Parathyroid adenoma (tissue), 2 donors: Measurements from ENCODE around the gene CAPN15.

Experiments
- H2AFZ ChIP-seq: fragments of 300-600 bp; sonication (generic); one replicate; pipeline ENCODE4 v1.7.0; 2017; ENCODE audit warnings: antibody characterized with exemption, mild to moderate bottlenecking
- H3K27ac ChIP-seq: fragments of 300-600 bp; sonication (generic); one replicate; pipeline ENCODE4 v1.7.0; 2017
- H3K27me3 ChIP-seq: fragments of 300-600 bp; sonication (generic); one replicate; pipeline ENCODE4 v1.7.0; 2017; ENCODE audit warnings: low read length; ENCODE audit not compliant: control insufficient read depth, insufficient read depth
- H3K36me3 ChIP-seq: fragments of 300-600 bp; sonication (generic); one replicate; pipeline ENCODE4 v1.7.0; 2017; ENCODE audit warnings: low read length; ENCODE audit not compliant: control insufficient read depth, insufficient read depth
- H3K4me1 ChIP-seq: fragments of 300-600 bp; sonication (generic); one replicate; pipeline ENCODE4 v1.7.0; 2017; ENCODE audit warnings: control low read depth
- H3K4me2 ChIP-seq: fragments of 300-600 bp; sonication (generic); one replicate; pipeline ENCODE4 v1.7.0; 2017; ENCODE audit warnings: low read length
- H3K4me3 ChIP-seq: fragments of 300-600 bp; sonication (generic); one replicate; pipeline ENCODE4 v1.7.0; 2017; ENCODE audit warnings: low read depth, low read length
- H3K79me2 ChIP-seq: fragments of 300-600 bp; sonication (generic); one replicate; pipeline ENCODE4 v1.7.0; 2017; ENCODE audit warnings: control low read depth
- H3K9ac ChIP-seq: fragments of 300-600 bp; sonication (generic); one replicate; pipeline ENCODE4 v1.7.0; 2017; ENCODE audit warnings: mild to moderate bottlenecking
- H3K9me3 ChIP-seq: fragments of 300-600 bp; sonication (generic); one replicate; pipeline ENCODE4 v1.7.0; 2017; ENCODE audit warnings: low read length; ENCODE audit not compliant: control insufficient read depth
- TF ChIP-seq, protein P1 (sequence below): fragments of 300-600 bp; sonication (generic); IDR thresholded peaks from one replicate; pipeline ENCODE4 v1.7.0; 2017; ENCODE audit warnings: antibody characterized with exemption, mild to moderate bottlenecking
- donor health status: primary hyperparathyroidism.

CAPN15 gene

DNA sequence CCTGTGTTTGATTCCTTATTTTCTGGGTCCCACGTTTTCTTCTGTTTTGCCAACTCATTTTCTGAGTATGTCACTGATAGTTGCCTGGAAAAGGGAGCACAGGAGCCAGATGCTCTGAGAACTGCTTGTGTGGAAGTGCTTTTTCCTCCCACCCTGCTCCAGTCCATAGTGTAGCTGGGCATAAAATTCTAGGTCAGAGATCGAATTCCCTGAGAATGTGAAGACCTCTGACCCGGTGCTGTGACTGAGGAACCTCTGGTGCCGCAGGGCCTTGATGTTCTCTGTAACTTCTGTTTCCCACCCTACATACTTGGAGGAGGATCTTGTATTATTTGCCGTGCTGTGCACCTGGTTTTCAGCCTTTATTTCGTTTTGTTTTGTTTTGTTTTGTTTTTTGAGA lies 19.5 kb upstream of the CAPN15 start:
- H3K9ac ChIP-seq = no peak overlapping the region
- TF ChIP-seq, protein P1, sequence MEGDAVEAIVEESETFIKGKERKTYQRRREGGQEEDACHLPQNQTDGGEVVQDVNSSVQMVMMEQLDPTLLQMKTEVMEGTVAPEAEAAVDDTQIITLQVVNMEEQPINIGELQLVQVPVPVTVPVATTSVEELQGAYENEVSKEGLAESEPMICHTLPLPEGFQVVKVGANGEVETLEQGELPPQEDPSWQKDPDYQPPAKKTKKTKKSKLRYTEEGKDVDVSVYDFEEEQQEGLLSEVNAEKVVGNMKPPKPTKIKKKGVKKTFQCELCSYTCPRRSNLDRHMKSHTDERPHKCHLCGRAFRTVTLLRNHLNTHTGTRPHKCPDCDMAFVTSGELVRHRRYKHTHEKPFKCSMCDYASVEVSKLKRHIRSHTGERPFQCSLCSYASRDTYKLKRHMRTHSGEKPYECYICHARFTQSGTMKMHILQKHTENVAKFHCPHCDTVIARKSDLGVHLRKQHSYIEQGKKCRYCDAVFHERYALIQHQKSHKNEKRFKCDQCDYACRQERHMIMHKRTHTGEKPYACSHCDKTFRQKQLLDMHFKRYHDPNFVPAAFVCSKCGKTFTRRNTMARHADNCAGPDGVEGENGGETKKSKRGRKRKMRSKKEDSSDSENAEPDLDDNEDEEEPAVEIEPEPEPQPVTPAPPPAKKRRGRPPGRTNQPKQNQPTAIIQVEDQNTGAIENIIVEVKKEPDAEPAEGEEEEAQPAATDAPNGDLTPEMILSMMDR = no peak

DNA sequence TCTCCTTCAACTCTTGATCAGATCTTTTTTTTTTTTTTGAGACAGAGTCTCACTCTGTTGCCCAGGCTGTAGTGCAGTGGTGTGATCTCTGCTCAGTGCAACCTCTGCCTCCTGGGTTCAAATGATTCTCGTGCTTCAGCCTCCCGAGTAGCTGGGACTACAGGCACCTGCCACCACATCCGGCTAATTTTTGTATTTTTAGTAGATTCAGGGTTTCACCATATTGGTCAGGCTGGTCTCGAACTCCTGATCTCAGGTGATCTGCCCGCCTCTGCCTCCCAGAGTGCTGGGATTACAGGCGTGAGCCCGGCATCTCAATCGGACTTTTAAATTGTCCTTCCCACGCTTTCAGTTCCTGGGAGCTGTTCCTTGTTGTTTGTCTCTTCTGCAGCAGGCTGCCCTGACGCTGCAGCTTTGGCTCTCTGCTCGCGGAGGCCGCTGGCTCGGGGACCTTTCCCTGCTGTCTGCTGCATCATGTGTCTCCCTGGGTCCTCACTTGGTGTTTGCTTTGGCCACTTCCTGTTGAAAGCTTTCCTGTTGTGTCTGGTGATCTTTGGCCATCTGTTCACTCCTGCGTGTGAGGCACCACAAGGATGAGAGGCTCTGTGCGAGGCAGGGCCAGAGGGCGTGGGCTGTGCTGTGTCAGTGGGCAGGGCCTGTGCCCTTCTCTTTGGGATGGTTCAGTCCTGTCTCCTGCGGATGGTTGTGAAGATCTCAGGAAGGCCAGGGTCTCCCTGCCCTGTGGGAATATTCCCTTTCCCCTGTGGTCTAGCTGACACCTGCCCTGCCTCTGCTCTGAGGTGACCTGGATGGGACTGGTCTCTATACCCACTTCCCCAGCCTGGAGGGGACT lies 18.4 kb upstream of the CAPN15 start:
- no peaks in the 10 kb centered on the region for H3K4me1 ChIP-seq

More for the DNA sequence above, 19.5 kb upstream of the CAPN15 start:
- peaks cover 11% of the 10 kb centered on the region for H3K79me2 ChIP-seq
- no peaks in the 10 kb centered on the region for H3K9me3 ChIP-seq
- H3K36me3 ChIP-seq = no peaks in the 10 kb centered on the region
- H3K4me3 ChIP-seq = no peak overlapping the region
- H3K4me1 ChIP-seq = no peaks in the 10 kb centered on the region
- H3K27ac ChIP-seq = no peak overlapping the region
- no peak overlapping the region for H3K4me2 ChIP-seq
- no peaks in the 10 kb centered on the region for H3K27me3 ChIP-seq
- no peak overlapping the region for H2AFZ ChIP-seq

DNA sequence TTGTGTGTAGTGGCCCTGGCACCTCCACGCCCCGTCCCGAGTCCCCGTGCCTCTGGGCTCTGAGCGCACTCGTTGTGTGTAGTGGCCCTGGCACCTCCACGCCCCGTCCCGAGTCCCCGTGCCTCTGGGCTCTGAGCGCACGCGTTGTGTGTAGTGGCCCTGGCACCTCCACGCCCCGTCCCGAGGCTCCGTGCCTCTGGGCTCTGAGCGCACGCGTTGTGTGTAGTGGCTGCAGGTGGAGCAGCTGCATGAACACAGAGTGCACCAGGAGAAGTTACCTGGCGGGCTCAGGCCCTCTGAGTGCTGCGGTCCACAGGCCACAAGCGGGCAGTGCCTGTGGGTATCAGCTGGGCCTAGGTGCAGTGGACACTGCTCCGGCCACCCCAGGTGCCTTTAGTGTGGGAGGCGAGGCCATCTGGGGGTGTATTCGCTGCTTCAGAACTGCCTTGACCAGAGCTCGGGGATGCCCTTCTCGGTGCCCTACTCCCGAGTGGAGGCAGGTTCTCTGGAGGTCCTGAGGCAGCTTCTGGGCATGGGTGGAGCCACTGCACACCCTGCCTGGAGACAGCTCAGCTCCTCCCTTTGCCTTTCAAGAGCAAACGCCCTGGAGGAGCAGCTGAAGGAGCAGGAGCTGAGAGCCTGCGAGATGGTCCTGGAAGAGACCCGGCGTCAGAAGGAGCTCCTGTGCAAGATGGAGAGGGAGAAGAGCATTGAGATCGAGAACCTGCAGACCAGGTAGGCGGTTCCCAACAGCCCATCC lies 17.3 kb upstream of the CAPN15 start:
- Histone ChIP-seq H3K4me1 (no peaks in the 10 kb centered on the region), H2AFZ (no peak overlapping the region), H3K9ac (no peak overlapping the region), H3K79me2 (peaks cover 18% of the 10 kb centered on the region), H3K9me3 (no peaks in the 10 kb centered on the region), H3K27ac (no peak overlapping the region), H3K4me3 (no peak overlapping the region), H3K27me3 (no peaks in the 10 kb centered on the region), H3K4me2 (no peak overlapping the region), H3K36me3 (no peaks in the 10 kb centered on the region)
- TF ChIP-seq, protein P1 = no peak

More for the DNA sequence above, 18.4 kb upstream of the CAPN15 start:
- H3K27ac ChIP-seq = no peak overlapping the region
- no peaks in the 10 kb centered on the region for H3K36me3 ChIP-seq
- no peak overlapping the region for H3K4me3 ChIP-seq
- no peak overlapping the region for H3K4me2 ChIP-seq
- TF ChIP-seq, protein P1 = no peak
- H3K9ac ChIP-seq = no peak overlapping the region
- H3K9me3 ChIP-seq = no peaks in the 10 kb centered on the region
- no peaks in the 10 kb centered on the region for H3K27me3 ChIP-seq
- no peak overlapping the region for H2AFZ ChIP-seq
- peaks cover 16% of the 10 kb centered on the region for H3K79me2 ChIP-seq

DNA sequence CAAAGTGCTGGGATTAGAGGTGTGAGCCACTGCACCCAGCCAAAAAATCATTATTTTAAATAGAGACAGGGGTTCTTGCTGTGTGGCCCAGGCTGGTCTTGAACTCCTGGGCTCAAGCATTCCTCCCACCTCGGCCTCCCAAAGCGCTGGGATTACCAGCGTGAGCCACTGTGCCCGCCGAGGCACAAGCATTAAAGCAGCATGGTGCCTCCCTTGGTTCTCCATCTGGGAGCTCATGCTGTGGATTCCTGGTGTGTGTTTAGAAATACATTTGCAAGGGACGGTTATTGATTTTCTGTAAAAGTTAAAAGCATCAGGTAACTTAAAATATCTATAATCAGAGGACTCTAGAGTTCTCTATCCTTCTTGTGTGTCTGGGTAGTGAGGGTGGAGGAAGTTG lies 14.7 kb upstream of the CAPN15 start:
- H3K9me3 ChIP-seq = no peaks in the 10 kb centered on the region
- H3K79me2 ChIP-seq = peaks cover 18% of the 10 kb centered on the region
- no peak overlapping the region for H3K4me3 ChIP-seq
- H3K4me1 ChIP-seq = no peaks in the 10 kb centered on the region
- H2AFZ ChIP-seq = no peak overlapping the region
- H3K9ac ChIP-seq = no peak overlapping the region
- H3K27ac ChIP-seq = no peak overlapping the region
- H3K27me3 ChIP-seq = no peaks in the 10 kb centered on the region
- TF ChIP-seq, protein P1 = no peak
- no peaks in the 10 kb centered on the region for H3K36me3 ChIP-seq
- no peak overlapping the region for H3K4me2 ChIP-seq
